Stimulated activated effector memory CD8-positive, alpha-beta T cell treated with anti-CD3 and anti-CD28 coated beads, Interleukin-12 subunit alpha, Interleukin-12 subunit beta, amount 100 ng/mL, for 72 hours (primary cell): Measurements from ENCODE around the gene SERINC3.
A peak's percentile ranks its signal among the peaks of the same experiment; 100 is the strongest.
"Not testable (repeated sequence)": the region's sequence is repeated elsewhere in the genome, so short reads cannot be mapped to it uniquely, and the experiment has no call there.

Experiments
- ATAC-seq: fragments of 150-1000 bp; cut with Tn5 transposase; 2 replicates; pipeline ENCODE4 v1.10.0; 2021
- DNase-seq, 2 donors: peaks; one replicate each; pipeline ENCODE4 v3.0.0; 2021 to 2022; ENCODE audit warnings: low spot score in 2 of 2
- H3K27ac Mint-ChIP-seq: one replicate; pipeline ENCODE4 v1.8.0; 2022; ENCODE audit warnings: mild to moderate bottlenecking, mixed read lengths
- H3K36me3 Mint-ChIP-seq: one replicate; pipeline ENCODE4 v1.8.0; 2022; ENCODE audit warnings: mild to moderate bottlenecking, mixed read lengths
- H3K4me1 Mint-ChIP-seq: one replicate; pipeline ENCODE4 v1.8.0; 2022; ENCODE audit warnings: mixed read lengths
- H3K4me3 Mint-ChIP-seq: one replicate; pipeline ENCODE4 v1.8.0; 2022; ENCODE audit warnings: mild to moderate bottlenecking, mixed read lengths
- H3K9me3 Mint-ChIP-seq: one replicate; pipeline ENCODE4 v1.8.0; 2022; ENCODE audit warnings: mixed read lengths

SERINC3 gene

GRCh38 chr20:44521484-44522481, at the start of gene SERINC3:
Gene SERINC3, minus strand, starts transcription at chr20:44522070. Its CDS starts 119 bp downstream, at chr20:44521951.
- ATAC-seq (peak; percentile 99), DNase-seq (peak; percentile 93 to 97)
- Mint-ChIP-seq H3K9me3 (no peaks in the 10 kb centered on the region), H3K36me3 (peaks cover 25% of the 10 kb centered on the region), H3K27ac (peak within 1 kb of the TSS; percentile 95), H3K4me1 (peaks cover 44% of the 10 kb centered on the region), H3K4me3 (peak within 1 kb of the TSS; percentile 85)

DNA sequence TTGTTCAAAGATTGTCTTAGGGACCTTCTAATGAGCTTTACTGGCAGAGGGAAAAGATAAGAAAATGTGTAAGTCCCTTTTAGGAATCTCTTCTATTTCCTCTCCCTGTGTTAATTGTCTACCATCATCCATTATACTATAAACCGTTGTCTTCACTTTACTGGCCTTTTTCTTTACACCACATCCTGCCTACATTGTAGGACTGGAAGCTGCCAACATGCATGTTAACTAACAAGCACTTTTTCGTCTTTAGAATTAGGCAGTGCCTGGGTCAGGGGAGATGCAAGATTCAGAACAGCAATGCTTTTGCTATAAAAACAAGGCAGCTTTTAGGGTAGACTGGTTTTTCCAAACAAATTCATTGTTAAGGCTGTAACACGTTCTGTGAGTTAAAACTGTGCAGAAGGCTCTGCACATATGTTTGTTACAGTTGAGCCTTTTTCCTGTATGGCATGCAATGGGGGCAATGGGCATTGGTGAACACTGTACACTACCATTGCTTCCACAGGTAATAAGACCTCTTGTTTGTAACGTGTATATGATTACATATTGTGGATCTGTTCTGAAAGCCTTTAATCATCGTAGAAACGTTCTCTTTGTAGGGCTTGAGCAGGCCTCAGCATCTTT, 49.6 kb upstream of the SERINC3 start:
- DNase-seq, result no peak
- no peak for ATAC-seq
- Mint-ChIP-seq H3K4me3 (no peak overlapping the region), H3K9me3 (no peaks in the 10 kb centered on the region), H3K4me1 (peaks cover 6% of the 10 kb centered on the region), H3K36me3 (no peaks in the 10 kb centered on the region), H3K27ac (no peak overlapping the region)

- Mint-ChIP-seq H3K4me3 (no peak overlapping the region), H3K36me3 (no peaks in the 10 kb centered on the region), H3K27ac (no peak overlapping the region), H3K9me3 (no peaks in the 10 kb centered on the region), H3K4me1 (no peaks in the 10 kb centered on the region)
- no peak for ATAC-seq
- DNase-seq, result no peak
Observed at GRCh38 chr20:44570367-44570766, 48.5 kb upstream of the SERINC3 start.

- Mint-ChIP-seq H3K36me3 (no peaks in the 10 kb centered on the region), H3K27ac (no peak overlapping the region), H3K9me3 (no peaks in the 10 kb centered on the region), H3K4me3 (no peak overlapping the region), H3K4me1 (no peaks in the 10 kb centered on the region)
- DNase-seq, result no peak
- no peak for ATAC-seq
Observed at GRCh38 chr20:44566811-44567210, 44.9 kb upstream of the SERINC3 start.

GRCh38 chr20:44566018-44566417, 44.1 kb upstream of the SERINC3 start:
- ATAC-seq, result no peak
- H3K4me3 Mint-ChIP-seq, result no peak overlapping the region
- DNase-seq, result no peak
- no peaks in the 10 kb centered on the region for H3K4me1 Mint-ChIP-seq
- H3K27ac Mint-ChIP-seq, result no peak overlapping the region
- no peaks in the 10 kb centered on the region for H3K36me3 Mint-ChIP-seq
- no peaks in the 10 kb centered on the region for H3K9me3 Mint-ChIP-seq

GRCh38 chr20:44561876-44562275, 40.0 kb upstream of the SERINC3 start:
- Mint-ChIP-seq H3K27ac (no peak overlapping the region), H3K4me1 (no peaks in the 10 kb centered on the region), H3K4me3 (no peak overlapping the region), H3K36me3 (no peaks in the 10 kb centered on the region), H3K9me3 (no peaks in the 10 kb centered on the region)
- DNase-seq, result no peak
- ATAC-seq, result no peak

- H3K27ac Mint-ChIP-seq, H3K4me1 Mint-ChIP-seq, H3K36me3 Mint-ChIP-seq, DNase-seq, H3K4me3 Mint-ChIP-seq, ATAC-seq, H3K9me3 Mint-ChIP-seq: not testable (repeated sequence)
Observed at GRCh38 chr20:44560818-44561217, 38.9 kb upstream of the SERINC3 start.

GRCh38 chr20:44560229-44560628, 38.4 kb upstream of the SERINC3 start:
- no peak for ATAC-seq
- no peak for DNase-seq
- Mint-ChIP-seq H3K36me3 (no peaks in the 10 kb centered on the region), H3K9me3 (no peaks in the 10 kb centered on the region), H3K4me1 (no peaks in the 10 kb centered on the region), H3K27ac (no peak overlapping the region), H3K4me3 (no peak overlapping the region)

DNA sequence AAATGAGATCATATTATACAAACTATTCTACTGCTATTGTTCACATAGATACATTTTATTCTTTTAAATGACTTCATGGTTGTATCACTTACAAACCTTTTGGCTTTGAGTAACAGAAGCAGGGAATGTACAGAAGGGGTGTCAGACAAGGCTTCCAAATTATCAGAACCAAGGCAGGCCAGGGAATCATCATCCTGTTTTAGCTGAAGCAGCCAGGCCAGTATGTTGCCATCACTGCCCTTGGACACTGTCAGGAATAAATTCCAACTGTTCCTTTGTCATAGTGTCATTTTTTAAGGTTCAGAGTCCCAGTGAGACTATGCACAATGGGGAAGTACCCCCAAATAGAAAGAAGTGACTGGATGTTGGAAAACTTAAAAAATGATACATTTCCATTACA, 37.4 kb upstream of the SERINC3 start:
- no peak for ATAC-seq

DNA sequence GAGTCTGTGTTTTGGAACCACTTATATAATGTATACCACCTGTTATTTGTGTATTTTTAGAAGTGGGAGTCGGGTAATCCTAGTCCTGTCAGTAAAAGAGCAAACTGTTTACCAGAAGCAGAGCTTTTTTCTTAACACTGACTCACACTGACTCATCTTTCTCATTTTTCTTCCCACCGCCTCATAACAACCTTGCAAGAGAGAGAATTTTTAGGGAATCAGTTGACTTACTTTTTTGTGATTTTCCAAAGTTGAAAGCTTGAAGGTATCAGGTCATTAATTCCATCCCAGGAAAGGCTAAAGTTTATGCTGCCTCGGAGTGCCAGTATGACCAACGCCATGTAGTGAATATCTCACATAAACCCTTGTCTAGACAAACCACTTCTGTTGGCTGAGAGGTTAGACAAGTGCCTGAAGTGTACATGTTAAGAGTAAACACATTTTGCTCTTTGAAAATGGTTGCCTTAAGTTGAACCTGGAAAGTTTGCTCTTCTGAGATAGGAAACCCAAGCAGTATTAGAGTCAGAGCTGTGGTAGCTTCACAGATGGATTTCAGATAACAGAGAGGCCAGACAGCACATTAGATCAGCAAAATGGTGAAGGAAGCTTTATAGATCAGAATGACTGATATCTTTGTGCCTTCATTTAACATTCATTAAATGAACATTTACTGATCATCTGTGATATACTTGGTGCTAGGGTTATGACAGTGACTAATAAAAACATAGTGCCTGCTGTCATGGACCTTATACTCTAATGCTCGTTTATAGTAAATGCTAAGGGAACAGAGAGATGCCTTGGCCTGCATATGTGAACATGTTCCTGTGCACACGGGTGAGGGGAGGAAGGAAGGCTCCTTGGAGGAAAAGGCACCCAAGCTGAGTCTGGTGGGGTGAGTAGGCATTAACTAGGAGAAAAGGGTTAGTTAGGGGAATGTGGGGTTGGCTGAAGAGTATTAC, 31.4 kb upstream of the SERINC3 start:
- no peaks in the 10 kb centered on the region for H3K36me3 Mint-ChIP-seq
- ATAC-seq (peak; percentile 64), DNase-seq (no peak)
- H3K4me3 Mint-ChIP-seq, result no peak overlapping the region
- peaks cover 15% of the 10 kb centered on the region for H3K4me1 Mint-ChIP-seq
- no peaks in the 10 kb centered on the region for H3K9me3 Mint-ChIP-seq
- H3K27ac Mint-ChIP-seq, result peak overlapping the region; percentile 30

More for the DNA sequence above, 37.4 kb upstream of the SERINC3 start:
- Mint-ChIP-seq H3K9me3 (no peaks in the 10 kb centered on the region), H3K27ac (no peak overlapping the region), H3K4me1 (no peaks in the 10 kb centered on the region), H3K36me3 (no peaks in the 10 kb centered on the region), H3K4me3 (no peak overlapping the region)
- no peak for DNase-seq

- Mint-ChIP-seq H3K9me3 (no peaks in the 10 kb centered on the region), H3K4me1 (peaks cover 15% of the 10 kb centered on the region), H3K36me3 (no peaks in the 10 kb centered on the region), H3K27ac (peak overlapping the region; percentile 30), H3K4me3 (no peak overlapping the region)
- ATAC-seq, result no peak
- DNase-seq, result peak in 1 of 2 donors; percentile 33
Observed at GRCh38 chr20:44552568-44552949, 30.7 kb upstream of the SERINC3 start.

DNA sequence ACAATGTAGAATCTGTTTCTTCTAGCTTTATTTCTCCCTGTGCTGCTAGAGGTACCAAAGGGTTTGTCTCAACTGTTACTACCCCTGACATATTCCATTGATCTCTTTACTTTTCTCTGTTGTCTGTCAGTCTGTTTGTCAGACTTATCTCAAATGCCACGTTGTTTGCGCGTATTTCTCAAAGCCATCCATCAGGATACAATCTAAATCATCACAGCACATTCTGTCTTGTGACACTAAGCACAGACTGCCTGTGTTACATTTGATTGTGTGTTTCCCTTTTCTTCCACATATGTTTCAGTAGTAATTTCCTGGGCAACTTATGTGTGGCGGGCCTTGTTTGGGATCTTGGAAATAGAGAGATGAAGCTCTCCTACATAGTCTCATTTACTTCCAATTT, 30.2 kb upstream of the SERINC3 start:
- Mint-ChIP-seq H3K27ac (no peak overlapping the region), H3K4me1 (peaks cover 15% of the 10 kb centered on the region), H3K36me3 (no peaks in the 10 kb centered on the region), H3K4me3 (no peak overlapping the region), H3K9me3 (no peaks in the 10 kb centered on the region)
- ATAC-seq (no peak), DNase-seq (peak in 1 of 2 donors; percentile 2)

DNA sequence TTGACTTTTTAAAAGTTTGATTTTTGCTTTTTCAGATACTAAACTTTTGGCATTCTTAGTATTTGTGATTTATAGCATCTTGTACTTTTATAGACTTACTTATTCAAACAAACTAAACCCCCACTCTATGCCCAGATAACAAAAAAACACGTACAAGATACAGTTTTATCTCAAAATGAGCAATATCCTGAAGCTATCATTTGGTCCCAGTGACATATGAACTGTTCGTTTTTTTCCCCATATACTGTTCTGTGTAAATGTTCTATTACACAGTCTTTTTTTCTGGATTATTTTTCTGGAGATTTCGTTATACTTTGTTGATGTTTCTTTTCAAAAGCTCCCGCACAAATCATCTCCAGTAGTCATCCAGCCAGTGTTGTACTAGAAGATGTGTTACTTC, 27.3 kb upstream of the SERINC3 start:
- Mint-ChIP-seq H3K4me3 (no peak overlapping the region), H3K4me1 (peaks cover 15% of the 10 kb centered on the region), H3K27ac (no peak overlapping the region), H3K36me3 (no peaks in the 10 kb centered on the region), H3K9me3 (no peaks in the 10 kb centered on the region)
- ATAC-seq, result no peak
- DNase-seq, result no peak

DNA sequence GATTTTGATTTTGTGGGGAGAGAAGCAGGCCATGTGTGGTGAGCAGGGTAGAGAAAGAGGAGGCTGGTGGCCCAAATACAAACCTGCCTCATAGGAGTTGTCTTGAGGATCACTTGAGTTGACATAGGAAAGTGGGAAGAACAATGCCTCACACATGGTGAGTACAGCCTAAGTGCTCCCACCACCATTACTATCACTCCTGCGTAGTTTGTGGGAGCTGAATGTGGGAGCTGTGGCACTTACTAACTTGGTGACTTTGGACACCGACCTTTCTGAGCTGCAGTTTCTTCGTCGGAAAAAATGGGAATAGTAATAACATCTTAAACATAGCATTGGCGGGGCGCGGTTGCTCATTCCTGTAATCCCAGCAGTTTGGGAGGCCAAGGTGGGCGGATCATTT, 25.5 kb upstream of the SERINC3 start:
- peaks cover under 1% of the 10 kb centered on the region for H3K4me1 Mint-ChIP-seq
- ATAC-seq (no peak), DNase-seq (no peak)
- no peak overlapping the region for H3K4me3 Mint-ChIP-seq
- H3K36me3 Mint-ChIP-seq, result no peaks in the 10 kb centered on the region
- no peaks in the 10 kb centered on the region for H3K9me3 Mint-ChIP-seq
- no peak overlapping the region for H3K27ac Mint-ChIP-seq

- Mint-ChIP-seq H3K4me1 (no peaks in the 10 kb centered on the region), H3K27ac (no peak overlapping the region), H3K36me3 (no peaks in the 10 kb centered on the region), H3K4me3 (no peak overlapping the region), H3K9me3 (no peaks in the 10 kb centered on the region)
- ATAC-seq (no peak), DNase-seq (no peak)
Observed at GRCh38 chr20:44544263-44544662, 22.4 kb upstream of the SERINC3 start.
